Activated CD4-positive, alpha-beta T cell treated with anti-CD3 and anti-CD28 coated beads for 24 hours (primary cell): ENCODE results near the gene IL1R1.
A peak's percentile ranks its signal among the peaks of the same experiment; 100 is the strongest.
"Not testable (repeated sequence)": the region's sequence is repeated elsewhere in the genome, so short reads cannot be mapped to it uniquely, and the experiment has no call there.

Source experiments
- DNase-seq, 2 donors: peaks; one replicate each; pipeline ENCODE4 v3.0.0-alpha.2; 2020; ENCODE audit warnings: low read depth in 2 of 2

The IL1R1 gene

GRCh38 chr2:102141970-102142828 lies at the start of gene IL1R1:
IL1R1 (plus strand) TSS chr2:102142746; CDS start chr2:102157725, 14,979 bp downstream.
- no peak for DNase-seq

- no peak for DNase-seq
These were observed 48.9 kb upstream of the IL1R1 start for GRCh38 chr2:102093662-102094061.

GRCh38 chr2:102094917-102095316 lies 47.6 kb upstream of the IL1R1 start:
- peak; percentile 27 to 36 for DNase-seq

GRCh38 chr2:102096103-102096502 lies 46.4 kb upstream of the IL1R1 start:
- no peak for DNase-seq

GRCh38 chr2:102098756-102099155 lies 43.8 kb upstream of the IL1R1 start:
- DNase-seq: no peak

- DNase-seq: no peak
These were observed 42.8 kb upstream of the IL1R1 start for GRCh38 chr2:102099536-102100298.

GRCh38 chr2:102100371-102101096 lies 42.0 kb upstream of the IL1R1 start:
- DNase-seq: no peak

- DNase-seq: no peak
These were observed 41.3 kb upstream of the IL1R1 start for GRCh38 chr2:102101097-102101848.

GRCh38 chr2:102101849-102102635 lies 40.5 kb upstream of the IL1R1 start:
- DNase-seq: no peak

- not testable (repeated sequence) for DNase-seq
These were observed 40.0 kb upstream of the IL1R1 start for GRCh38 chr2:102102636-102102948.

GRCh38 chr2:102103284-102103683 lies 39.3 kb upstream of the IL1R1 start:
- DNase-seq: no peak

GRCh38 chr2:102103992-102104871 lies 38.3 kb upstream of the IL1R1 start:
- DNase-seq: peak; percentile 50 to 65

- DNase-seq: no peak
These were observed 36.4 kb upstream of the IL1R1 start for GRCh38 chr2:102106133-102106556.

GRCh38 chr2:102106813-102107740 lies 35.5 kb upstream of the IL1R1 start:
- DNase-seq: not testable (repeated sequence)

GRCh38 chr2:102107741-102108070 lies 34.8 kb upstream of the IL1R1 start:
- no peak for DNase-seq

GRCh38 chr2:102109016-102109415 lies 33.5 kb upstream of the IL1R1 start:
- DNase-seq: no peak

- DNase-seq: no peak
These were observed 32.4 kb upstream of the IL1R1 start for GRCh38 chr2:102110171-102110570.

- DNase-seq: no peak
These were observed 31.8 kb upstream of the IL1R1 start for GRCh38 chr2:102110596-102111334.
